Adipose tissue (tissue), 3 donors: ENCODE measurements around the gene UBE2E2. TPM values are rescaled to one million over a fixed set of nuclear protein-coding genes. Genes with fewer than 3 reads are reported as not detected.
"Not testable (repeated sequence)": the region's sequence is repeated elsewhere in the genome, so short reads cannot be mapped to it uniquely, and the experiment has no call there.

Source experiments
- H3K27ac ChIP-seq: one replicate; pipeline ENCODE4 v1.5.1; 2013; ENCODE audit warnings: low read depth, low read length
- WGBS, 3 donors: extraction: QIAGEN DNeasy Blood & Tissue Kit; methylation state at CpG; one replicate each; pipeline ENCODE4 v1.1.7; 2013; 5-methylcytosine and 5-hydroxymethylcytosine counted together
- polyA plus RNA-seq, 3 donors: library from polyadenylated mRNA; stranded (reverse); fragments of 200-250 nt; gene quantifications; one replicate each; pipeline ENCODE4 v1.2.3, GENCODE V29; 2013
- donor health status: healthy with polysubstance abuse.
- donor health status: Bipolar disorder and iron deficiency.
- donor health status: healthy.

The UBE2E2 gene
- 10 to 100 TPM in 2 of 3 donors, 1 to 10 TPM in 1; 5.5 to 32.2 (median 24.3) TPM for polyA plus RNA-seq

DNA sequence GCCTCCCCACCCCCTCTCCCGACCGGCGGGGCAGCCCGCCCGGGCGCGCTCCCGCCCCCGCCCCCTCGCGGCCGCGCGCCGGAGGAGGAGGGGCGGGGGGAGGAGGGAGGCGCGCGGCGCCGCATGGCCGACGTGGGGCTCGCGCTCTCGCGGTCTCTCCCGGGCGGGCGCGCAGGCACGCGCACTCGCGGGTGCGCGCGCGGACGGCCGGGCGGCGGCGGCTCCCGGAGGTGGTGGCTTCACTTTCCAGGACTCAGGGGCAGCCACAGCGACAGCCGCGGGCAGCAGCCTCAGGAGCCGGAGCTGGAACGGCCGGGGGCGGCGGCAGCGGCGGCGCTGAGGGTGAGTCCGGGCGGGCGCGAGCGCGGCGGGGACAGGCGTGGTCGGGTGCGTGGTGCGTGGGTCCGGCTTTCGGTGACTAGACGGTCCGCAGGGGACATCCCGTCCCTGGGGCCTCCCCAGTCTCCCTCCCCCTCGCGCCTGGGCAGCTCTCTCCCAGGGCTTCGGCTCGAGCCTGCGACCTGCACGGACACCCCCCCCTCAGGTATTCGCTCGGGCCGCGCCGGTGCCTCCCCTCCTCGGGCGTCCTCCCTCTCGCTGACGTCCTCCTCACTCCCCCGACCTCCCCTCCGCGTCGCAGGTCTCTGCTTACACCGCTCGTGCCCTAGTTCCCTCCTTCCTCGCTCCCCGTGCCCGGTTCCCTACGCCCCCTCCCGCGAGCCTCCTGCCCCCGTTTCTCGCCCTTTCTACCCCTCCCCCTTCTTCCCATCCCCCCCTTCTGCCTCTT, at the start of gene UBE2E2:
Gene UBE2E2 (plus strand): TSS at position 407 of the 787 bp plus-strand sequence.
- H3K27ac ChIP-seq: peak within 1 kb of the TSS; percentile 13
- WGBS, 3 donors: 0 to 1% (median 1%) methylated on average over 50 to 88 of the region's 101 CpGs

DNA sequence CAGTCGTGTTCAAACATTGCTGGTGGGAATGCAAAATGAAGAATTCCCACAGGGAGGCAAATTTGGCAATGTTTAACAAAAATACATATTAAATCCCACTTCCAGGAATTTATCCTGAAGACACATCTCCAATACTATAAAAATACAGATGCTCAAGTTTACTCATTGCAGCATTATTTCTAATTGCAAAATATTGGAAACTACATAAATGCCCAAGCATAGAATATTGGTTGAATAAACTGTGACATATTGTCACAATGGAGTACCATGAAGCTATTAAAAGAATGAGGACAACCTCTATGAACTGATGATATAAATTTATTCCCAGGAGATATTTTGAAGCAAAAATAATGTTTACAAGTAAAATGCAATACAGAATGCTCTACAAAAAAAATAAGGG, 49.7 kb upstream of the UBE2E2 start:
- 31 to 56% (median 52%) methylated on average over 1 of the region's 1 CpG for WGBS, 3 donors
- H3K27ac ChIP-seq: no peak overlapping the region

- H3K27ac ChIP-seq: no peak overlapping the region
- WGBS, 3 donors: 52 to 63% (median 59%) methylated on average over 3 of the region's 3 CpGs
These were observed 45.8 kb upstream of the UBE2E2 start for GRCh38 chr3:23157331-23157730.

- H3K27ac ChIP-seq: no peak overlapping the region
- 28 to 62% (median 31%) methylated on average over 2 of the region's 2 CpGs for WGBS, 3 donors
These were observed 43.2 kb upstream of the UBE2E2 start for GRCh38 chr3:23159929-23160328.

GRCh38 chr3:23161308-23161707, 41.8 kb upstream of the UBE2E2 start:
- WGBS, 3 donors: 90 to 98% (median 93%) methylated on average over 2 of the region's 2 CpGs
- H3K27ac ChIP-seq: no peak overlapping the region

GRCh38 chr3:23161896-23162570, 41.1 kb upstream of the UBE2E2 start:
- WGBS, 3 donors: 64 to 81% (median 69%) methylated on average over 10 of the region's 10 CpGs
- H3K27ac ChIP-seq: no peak overlapping the region

DNA sequence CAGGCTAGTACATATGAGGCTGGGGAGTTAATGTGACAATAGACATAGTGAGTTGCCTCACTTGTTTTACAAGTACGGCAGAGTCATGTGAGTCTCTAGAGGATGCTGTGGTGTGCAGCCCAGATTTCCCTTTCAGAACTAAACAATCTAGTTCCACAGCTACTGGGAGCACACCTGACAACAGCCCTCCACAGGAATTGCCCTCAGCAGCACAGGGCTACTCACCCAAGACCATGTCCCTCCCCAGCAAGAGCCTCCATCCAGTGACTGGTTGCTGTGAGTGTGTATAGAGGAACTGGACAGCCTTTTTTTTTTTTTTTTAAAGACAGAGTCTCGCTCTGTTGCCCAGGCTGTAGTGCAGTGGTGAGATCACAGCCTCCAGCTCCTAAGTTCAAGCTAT, 40.2 kb upstream of the UBE2E2 start:
- no peak overlapping the region for H3K27ac ChIP-seq
- WGBS, 3 donors: 58 to 82% (median 72%) methylated on average over 2 of the region's 2 CpGs

DNA sequence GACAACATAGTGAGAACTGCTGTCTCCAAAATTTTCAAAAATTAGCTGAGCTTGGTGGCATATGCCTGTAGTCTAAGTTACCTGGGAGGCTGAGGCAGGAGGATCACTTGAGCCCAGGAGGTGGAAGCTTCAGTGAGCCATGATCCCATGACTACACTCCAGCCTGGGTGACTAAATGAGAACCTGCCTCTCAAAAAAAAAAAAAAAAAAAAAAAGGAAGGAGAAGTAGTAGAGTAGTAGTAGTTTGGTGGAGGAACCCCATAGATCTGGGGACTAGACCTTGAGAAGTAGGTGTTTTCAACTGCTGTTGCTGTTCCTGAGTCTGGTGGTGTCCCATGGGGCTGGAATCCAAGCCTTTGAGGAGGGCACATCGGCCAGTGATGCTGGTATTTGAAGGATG, 38.4 kb upstream of the UBE2E2 start:
- no peak overlapping the region for H3K27ac ChIP-seq
- WGBS, 3 donors: 85 to 93% (median 89%) methylated on average over 1 of the region's 1 CpG

DNA sequence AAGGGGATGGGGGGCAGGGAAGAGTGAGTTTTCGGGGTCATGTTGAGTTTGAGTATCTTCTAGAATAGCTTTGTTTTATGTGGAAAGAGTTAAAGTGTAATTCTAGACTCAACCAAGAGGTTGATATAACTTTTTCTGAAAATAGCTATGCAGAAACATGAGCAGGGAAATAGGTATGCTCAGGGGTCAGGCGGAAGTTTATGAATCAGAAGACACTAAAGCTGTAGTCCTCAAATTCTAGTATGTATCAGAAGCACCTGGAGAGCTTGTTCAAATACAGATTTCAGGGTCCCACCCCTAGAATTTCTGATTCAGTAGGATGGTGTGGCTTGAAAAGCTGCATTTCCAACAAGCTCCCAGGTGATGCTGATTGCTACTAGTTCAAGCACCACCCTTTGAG, 37.6 kb upstream of the UBE2E2 start:
- 91 to 93% (median 93%) methylated on average over 2 of the region's 2 CpGs for WGBS, 3 donors
- H3K27ac ChIP-seq: no peak overlapping the region

DNA sequence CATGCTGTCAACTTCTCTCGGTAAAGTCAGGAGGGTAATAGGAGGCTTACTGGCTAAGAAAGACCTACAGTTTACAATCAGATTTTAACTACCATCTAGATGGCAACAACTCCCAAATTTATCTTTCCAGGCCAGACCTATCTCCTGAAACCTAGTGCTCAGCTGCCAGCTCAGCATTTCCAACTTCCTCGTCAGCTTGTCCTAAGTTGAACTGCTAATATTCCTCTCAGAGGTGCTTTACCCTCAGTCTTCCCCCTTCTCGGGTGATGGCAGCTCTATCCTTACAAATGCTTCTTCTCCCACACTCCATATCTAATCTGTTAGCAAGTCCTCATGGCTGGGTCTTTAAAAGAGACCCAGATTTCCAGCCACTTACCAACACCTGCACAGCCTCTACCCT, 36.9 kb upstream of the UBE2E2 start:
- H3K27ac ChIP-seq: no peak overlapping the region
- WGBS, 3 donors: 44 to 52% (median 50%) methylated on average over 3 of the region's 3 CpGs

- 84 to 91% (median 90%) methylated on average over 1 of the region's 1 CpG for WGBS, 3 donors
- no peak overlapping the region for H3K27ac ChIP-seq
These were observed 36.3 kb upstream of the UBE2E2 start for GRCh38 chr3:23166845-23167244.

- WGBS, 3 donors: 76 to 85% (median 81%) methylated on average over 5 of the region's 5 CpGs
These were observed 33.6 kb upstream of the UBE2E2 start for GRCh38 chr3:23169551-23169950.

GRCh38 chr3:23170291-23170690, 32.8 kb upstream of the UBE2E2 start:
- no peak overlapping the region for H3K27ac ChIP-seq
- WGBS, 3 donors: 78 to 88% (median 84%) methylated on average over 2 of the region's 2 CpGs

More at GRCh38 chr3:23169551-23169950, 33.6 kb upstream of the UBE2E2 start:
- H3K27ac ChIP-seq: no peak overlapping the region

DNA sequence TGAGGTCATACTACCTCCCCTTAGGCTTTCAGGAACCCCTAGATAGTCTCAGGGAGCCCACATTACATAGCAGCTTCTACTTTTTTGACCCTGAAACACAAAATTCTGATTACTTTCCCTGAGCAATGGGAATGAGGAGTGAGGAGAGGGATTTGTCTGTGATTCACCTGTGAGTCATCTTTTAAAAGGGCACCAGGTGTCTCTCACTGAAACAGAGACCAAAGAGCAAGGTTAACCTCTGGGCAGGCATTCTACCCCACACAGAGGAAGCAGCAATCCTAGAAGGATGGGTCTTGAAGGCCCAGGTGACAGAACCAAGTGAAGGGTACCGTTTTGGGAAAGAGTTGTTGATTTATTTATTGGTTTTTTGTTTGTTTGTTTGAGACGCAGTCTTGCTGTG, 31.1 kb upstream of the UBE2E2 start:
- WGBS, 3 donors: 79 to 94% (median 93%) methylated on average over 2 of the region's 2 CpGs
- no peak overlapping the region for H3K27ac ChIP-seq

GRCh38 chr3:23174426-23175039, 28.6 kb upstream of the UBE2E2 start:
- H3K27ac ChIP-seq: no peak overlapping the region
- 44 to 63% (median 62%) methylated on average over 3 of the region's 3 CpGs for WGBS, 3 donors

GRCh38 chr3:23175341-23176083, 27.6 kb upstream of the UBE2E2 start:
- no peak overlapping the region for H3K27ac ChIP-seq
- 47 to 78% (median 70%) methylated on average over 2 of the region's 2 CpGs for WGBS, 3 donors

- H3K27ac ChIP-seq: not testable (repeated sequence)
- WGBS, 3 donors: 83 to 97% (median 85%) methylated on average over 4 of the region's 4 CpGs
These were observed 26.3 kb upstream of the UBE2E2 start for GRCh38 chr3:23176839-23177238.

DNA sequence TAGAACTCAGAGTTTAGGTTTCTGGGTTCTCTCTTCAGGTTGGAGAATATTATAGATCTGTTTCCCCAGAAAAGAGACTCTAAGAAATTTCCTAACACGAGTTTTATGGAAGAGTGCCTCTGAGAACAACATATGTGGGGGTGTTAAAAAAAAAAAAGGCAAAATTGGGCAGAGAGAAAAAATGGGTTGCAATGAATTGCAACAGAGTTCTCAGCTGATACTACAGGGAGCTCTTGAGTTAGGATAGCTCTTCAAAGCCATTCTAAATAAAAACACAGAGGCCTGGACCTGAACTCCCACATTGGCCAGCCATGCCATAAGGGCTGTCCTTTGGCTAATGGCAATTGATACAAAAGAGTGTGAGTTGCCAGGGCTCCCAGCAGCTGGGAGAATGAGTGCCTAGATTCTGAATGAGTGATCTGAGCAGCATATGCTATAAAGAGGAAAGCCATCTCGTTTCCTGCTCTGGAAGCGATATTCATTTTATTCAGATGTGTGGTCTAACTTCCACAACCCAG, 20.1 kb upstream of the UBE2E2 start:
- WGBS, 3 donors: 79 to 83% (median 80%) methylated on average over 3 of the region's 3 CpGs

More for the DNA sequence above, 20.1 kb upstream of the UBE2E2 start:
- H3K27ac ChIP-seq: no peak overlapping the region
